Transverse colon (tissue), 4 donors: ENCODE results near the gene ACIN1. TPM values are rescaled to one million over a fixed set of nuclear protein-coding genes. Genes with fewer than 3 reads are reported as not detected.

Source experiments
- DNase-seq: peaks from one replicate; pipeline ENCODE4 v3.0.0-alpha.2; 2019
- H3K27ac ChIP-seq, 4 donors: fragments of 200-600 bp; sonication (generic); 2 replicates each; pipeline ENCODE4 v1.5.1; 2016 to 2018; ENCODE audit warnings: inconsistent platforms in 4 of 4
- H3K27me3 ChIP-seq: fragments of 200-600 bp; sonication (generic); 2 replicates; pipeline ENCODE4 v1.5.1; 2017; ENCODE audit warnings: inconsistent platforms
- H3K36me3 ChIP-seq, 4 donors: fragments of 200-600 bp; sonication (generic); 2 replicates each; pipeline ENCODE4 v1.5.1; 2017 to 2019; ENCODE audit warnings: inconsistent platforms in 4 of 4
- H3K4me1 ChIP-seq, 4 donors: fragments of 200-600 bp; sonication (generic); 2 replicates each; pipeline ENCODE4 v1.5.1; 2017 to 2020; ENCODE audit warnings: inconsistent platforms in 4 of 4
- H3K4me3 ChIP-seq, 4 donors: fragments of 200-600 bp; sonication (generic); 1 replicate in 1 of 4; 2 replicates in 3 of 4; pipeline versions ENCODE4 v1.5.1 to v1.6.1; 2017 to 2019; ENCODE audit warnings: inconsistent platforms in 4 of 4
- H3K9me3 ChIP-seq, 2 donors: fragments of 200-600 bp; sonication (generic); 2 replicates each; pipeline ENCODE4 v1.5.1; 2017 to 2019; ENCODE audit warnings: inconsistent platforms in 2 of 2
- CTCF ChIP-seq, 5 experiments: fragments of 200-600 bp in 3 of 5; fragments of 450-650 bp in 2 of 5; sonication (generic) in 3 of 5; IDR thresholded peaks; 1 replicate in 2 of 5; 2 replicates in 3 of 5; pipeline ENCODE4 v1.5.1; 2016 to 2017; ENCODE audit warnings: antibody characterized with exemption in 5 of 5, inconsistent platforms in 3 of 5, mild to moderate bottlenecking in 2 of 5, moderate library complexity in 1 of 5
- EP300 ChIP-seq: sonication (generic); formaldehyde crosslinking; IDR thresholded peaks from one replicate; pipeline ENCODE4 v1.6.1; 2017; ENCODE audit warnings: antibody characterized with exemption, low read depth
- POLR2A ChIP-seq: fragments of 450-650 bp; IDR thresholded peaks from one replicate; pipeline ENCODE4 v1.6.1; 2016; ENCODE audit warnings: antibody characterized with exemption, mild to moderate bottlenecking, moderate library complexity
- POLR2AphosphoS5 ChIP-seq, 3 donors: sonication (generic); formaldehyde crosslinking; IDR thresholded peaks; one replicate each; pipeline ENCODE4 v1.6.1; 2016; ENCODE audit warnings: antibody characterized with exemption in 3 of 3
- WGBS, 2 donors: methylation state at CpG; one replicate each; pipeline ENCODE4 v1.1.5; 2018; ENCODE audit warnings: low coverage in 1 of 2; 5-methylcytosine and 5-hydroxymethylcytosine counted together
- in situ Hi-C, 4 donors: fragments of 200-750 bp; cut with MboI; loops; one replicate each; pipeline versions ENCODE4 v1.15.0 to v1.15.1; 2017; ENCODE audit warnings: low sequenced_read_pairs in 3 of 4, low pct_ligation_motif_present in 1 of 4, low pct_unique_long_range_greater_than_20kb in 1 of 4
- intact Hi-C: fragments of 100-400 bp; cut with DNase I; formaldehyde crosslinking; loops from one replicate; pipeline ENCODE4 v1.15.1; 2023; ENCODE audit warnings: low total_unique reads
- total RNA-seq, 4 donors: library from RNA; depleted of rRNA; stranded (reverse); fragments of >200 nt; gene quantifications; one replicate each; pipeline ENCODE4 v1.1.0, GENCODE V29; 2016

Gene ACIN1
- total RNA-seq, 4 donors from 2014 or later = 137 to 303 (median 222) TPM

GRCh38 chr14:23063601-23064000, 31.3 kb downstream of the ACIN1 start:
- Histone ChIP-seq H3K36me3 (peaks cover 0 to 84% (median 36%) of the 10 kb centered on the region in 4 donors), H3K4me1 (peaks cover 0 to 10% (median 0%) of the 10 kb centered on the region in 4 donors), H3K27me3 (no peaks in the 10 kb centered on the region), H3K9me3 (no peaks in the 10 kb centered on the region), H3K27ac (no peak overlapping the region), H3K4me3 (no peak overlapping the region)
- in situ Hi-C loops (loop anchor here in 2 of 4 donors (10.0 kb wide), 2 partner anchors 79 to 89 kb away; partner anchors contain the start of gene AJUBA (in 1 of the 2)), intact Hi-C loops (no loop called here)
- WGBS, 2 donors = 33 to 86% methylated on average over 1 to 5 of the region's 5 CpGs
- no peak for DNase-seq
- TF ChIP-seq POLR2A = no peak
- no peak for TF ChIP-seq POLR2AphosphoS5 (IDR thresholded peaks at IDR 0.05)
- no peak for TF ChIP-seq CTCF (IDR thresholded peaks at IDR 0.05)
- no peak for TF ChIP-seq EP300

- Histone ChIP-seq H3K27ac (peak overlapping the region in 2 of 4 donors; percentile 4 to 39), H3K27me3 (no peaks in the 10 kb centered on the region), H3K36me3 (peaks cover 0 to 70% (median 32%) of the 10 kb centered on the region in 4 donors), H3K9me3 (no peaks in the 10 kb centered on the region), H3K4me1 (peaks cover 1 to 13% (median 9%) of the 10 kb centered on the region in 4 donors), H3K4me3 (no peak overlapping the region)
- TF ChIP-seq CTCF (IDR thresholded peaks at IDR 0.05) (no peak), POLR2A (no peak), EP300 (no peak), POLR2AphosphoS5 (IDR thresholded peaks at IDR 0.05) (no peak)
- intact Hi-C loops = no loop called here
- 28% methylated on average over 4 of the region's 4 CpGs; no CpG with 5 or more reads in 1 of the 2 donors for whole genome bisulfite sequencing, 2 donors
- in situ Hi-C loops = loop anchor here in 2 of 4 donors (10.0 kb wide), 2 partner anchors 77 to 87 kb away; partner anchors contain the start of gene AJUBA (in 1 of the 2)
- DNase-seq = peak; percentile 43
These were observed 32.9 kb downstream of the ACIN1 start for GRCh38 chr14:23062002-23062401.

- no peak overlapping the region for H3K27ac ChIP-seq
- in situ Hi-C loops = loop anchor here in 2 of 4 donors (10.0 kb wide), 2 partner anchors 76 to 86 kb away; partner anchors contain the start of gene AJUBA (in 1 of the 2)
- no peaks in the 10 kb centered on the region for H3K27me3 ChIP-seq
- H3K4me3 ChIP-seq = no peak overlapping the region
- H3K9me3 ChIP-seq = no peaks in the 10 kb centered on the region
- H3K4me1 ChIP-seq = peaks cover 10 to 25% (median 20%) of the 10 kb centered on the region in 4 donors
- no peak for DNase-seq
- intact Hi-C loops = no loop called here
- H3K36me3 ChIP-seq = peaks cover 0 to 61% (median 28%) of the 10 kb centered on the region in 4 donors
- TF ChIP-seq POLR2AphosphoS5 (IDR thresholded peaks at IDR 0.05) (no peak), POLR2A (no peak), EP300 (no peak), CTCF (IDR thresholded peaks at IDR 0.05) (no peak)
- WGBS, 2 donors = 91 to 94% methylated on average over 16 to 17 of the region's 17 CpGs
These were observed 34.2 kb downstream of the ACIN1 start for GRCh38 chr14:23060536-23061260.

GRCh38 chr14:23058654-23059504, 36.1 kb downstream of the ACIN1 start:
- 88 to 90% methylated on average over 28 to 32 of the region's 32 CpGs for WGBS, 2 donors
- Histone ChIP-seq H3K4me3 (no peak overlapping the region), H3K4me1 (peaks cover 10 to 26% (median 20%) of the 10 kb centered on the region in 4 donors), H3K27me3 (no peaks in the 10 kb centered on the region), H3K36me3 (peaks cover 0 to 43% (median 22%) of the 10 kb centered on the region in 4 donors), H3K9me3 (no peaks in the 10 kb centered on the region), H3K27ac (peak overlapping the region in 3 of 4 donors; percentile 57 to 86 (median 85))
- no peak for TF ChIP-seq POLR2AphosphoS5 (IDR thresholded peaks at IDR 0.05)
- intact Hi-C loops (loop anchor here (2.0 kb wide), 1 partner anchor 72 kb away; no protein-coding TSS in a partner anchor), in situ Hi-C loops (no loop called here)
- no peak for DNase-seq
